Measurements from ENCODE around the gene NEURL3. TPM values are rescaled to one million over a fixed set of nuclear protein-coding genes. Genes with fewer than 3 reads are reported as not detected.

Gene NEURL3
- total RNA-seq, 2 donors from 2014 or later: 0.44 TPM; not detected in 1

- Mint-ChIP-seq H3K27ac (no peak overlapping the region), H3K4me3 (no peak overlapping the region), H3K27me3 (no peaks in the 10 kb centered on the region), H3K36me3 (ENCODE audit: low read depth) (no peaks in the 10 kb centered on the region), H3K4me1 (no peaks in the 10 kb centered on the region)
- H3K9me3 ChIP-seq (ENCODE audit: control insufficient read depth, low read length, poor library complexity, severe bottlenecking): no peaks in the 10 kb centered on the region
- ATAC-seq: no peak
- DNase-seq: no peak
These were observed 13.2 kb downstream of the NEURL3 start for GRCh38 chr2:96491860-96492497.

- DNase-seq: no peak
- Mint-ChIP-seq H3K4me1 (peaks cover 19% of the 10 kb centered on the region), H3K36me3 (ENCODE audit: low read depth) (no peaks in the 10 kb centered on the region), H3K27me3 (no peaks in the 10 kb centered on the region), H3K27ac (no peak overlapping the region), H3K4me3 (no peak overlapping the region)
- no peaks in the 10 kb centered on the region for H3K9me3 ChIP-seq (ENCODE audit: control insufficient read depth, low read length, poor library complexity, severe bottlenecking)
- ATAC-seq: no peak
These were observed 15.5 kb downstream of the NEURL3 start for GRCh38 chr2:96489663-96490062.

DNA sequence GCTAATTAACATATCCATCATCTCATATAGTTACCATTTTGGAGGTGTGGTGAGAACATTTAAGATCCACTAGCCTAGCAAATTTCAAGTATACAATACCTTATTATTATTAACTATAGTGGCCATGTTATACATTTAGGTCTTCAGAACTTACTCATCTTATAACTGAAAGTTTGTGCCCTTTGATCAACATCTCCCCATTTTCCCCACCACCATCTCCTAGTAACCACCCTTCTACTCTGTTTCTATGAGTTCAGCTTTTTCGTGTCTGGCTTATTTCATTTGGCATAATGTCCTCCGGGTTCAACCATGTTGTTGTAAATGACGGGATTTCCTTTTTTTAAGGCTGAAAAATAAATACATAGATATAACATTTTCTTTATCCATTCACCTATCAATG lies 15.9 kb downstream of the NEURL3 start:
- no peaks in the 10 kb centered on the region for H3K27me3 Mint-ChIP-seq
- H3K9me3 ChIP-seq (ENCODE audit: control insufficient read depth, low read length, poor library complexity, severe bottlenecking): no peaks in the 10 kb centered on the region
- no peak for ATAC-seq
- no peak for DNase-seq
- no peaks in the 10 kb centered on the region for H3K36me3 Mint-ChIP-seq (ENCODE audit: low read depth)
- H3K4me3 Mint-ChIP-seq: no peak overlapping the region
- peaks cover 19% of the 10 kb centered on the region for H3K4me1 Mint-ChIP-seq
- H3K27ac Mint-ChIP-seq: no peak overlapping the region

DNA sequence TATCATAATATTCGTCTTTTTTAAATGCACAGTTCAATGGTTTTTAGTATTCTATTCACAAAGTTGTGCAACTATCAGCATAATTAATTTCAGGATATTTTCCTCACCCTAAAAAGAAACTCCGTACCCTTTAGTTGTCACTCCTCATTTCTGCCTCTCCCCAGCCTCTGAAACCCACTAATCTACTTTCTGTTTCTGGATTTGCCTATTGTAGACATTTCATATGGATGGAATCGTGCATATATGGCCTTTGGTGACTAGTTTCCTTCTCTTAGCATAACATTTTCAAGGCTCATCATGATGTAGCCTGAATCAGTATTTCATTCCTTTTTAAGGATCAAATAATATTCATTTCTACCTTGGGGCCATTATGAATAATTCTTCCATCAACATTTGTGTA lies 18.5 kb downstream of the NEURL3 start:
- H3K4me1 Mint-ChIP-seq: peaks cover 23% of the 10 kb centered on the region
- DNase-seq (no peak), ATAC-seq (no peak)
- peak overlapping the region; percentile 97 for H3K4me3 Mint-ChIP-seq
- H3K27ac Mint-ChIP-seq: peak overlapping the region; percentile 98
- H3K36me3 Mint-ChIP-seq (ENCODE audit: low read depth): no peaks in the 10 kb centered on the region
- H3K27me3 Mint-ChIP-seq: no peaks in the 10 kb centered on the region
- no peaks in the 10 kb centered on the region for H3K9me3 ChIP-seq (ENCODE audit: control insufficient read depth, low read length, poor library complexity, severe bottlenecking)

GRCh38 chr2:96485751-96486651 lies 19.2 kb downstream of the NEURL3 start:
- DNase-seq (peak; percentile 39 to 51 (median 39)), ATAC-seq (peak; percentile 92)
- Mint-ChIP-seq H3K4me3 (peak overlapping the region; percentile 97), H3K27me3 (no peaks in the 10 kb centered on the region), H3K27ac (peak overlapping the region; percentile 98), H3K36me3 (ENCODE audit: low read depth) (no peaks in the 10 kb centered on the region), H3K4me1 (peaks cover 23% of the 10 kb centered on the region)
- no peaks in the 10 kb centered on the region for H3K9me3 ChIP-seq (ENCODE audit: control insufficient read depth, low read length, poor library complexity, severe bottlenecking)

GRCh38 chr2:96485350-96485749 lies 19.8 kb downstream of the NEURL3 start:
- peaks cover 23% of the 10 kb centered on the region for H3K4me1 Mint-ChIP-seq
- H3K27me3 Mint-ChIP-seq: no peaks in the 10 kb centered on the region
- peak overlapping the region; percentile 97 for H3K4me3 Mint-ChIP-seq
- no peaks in the 10 kb centered on the region for H3K36me3 Mint-ChIP-seq (ENCODE audit: low read depth)
- DNase-seq: no peak
- H3K9me3 ChIP-seq (ENCODE audit: control insufficient read depth, low read length, poor library complexity, severe bottlenecking): no peaks in the 10 kb centered on the region
- peak overlapping the region; percentile 98 for H3K27ac Mint-ChIP-seq
- no peak for ATAC-seq

DNA sequence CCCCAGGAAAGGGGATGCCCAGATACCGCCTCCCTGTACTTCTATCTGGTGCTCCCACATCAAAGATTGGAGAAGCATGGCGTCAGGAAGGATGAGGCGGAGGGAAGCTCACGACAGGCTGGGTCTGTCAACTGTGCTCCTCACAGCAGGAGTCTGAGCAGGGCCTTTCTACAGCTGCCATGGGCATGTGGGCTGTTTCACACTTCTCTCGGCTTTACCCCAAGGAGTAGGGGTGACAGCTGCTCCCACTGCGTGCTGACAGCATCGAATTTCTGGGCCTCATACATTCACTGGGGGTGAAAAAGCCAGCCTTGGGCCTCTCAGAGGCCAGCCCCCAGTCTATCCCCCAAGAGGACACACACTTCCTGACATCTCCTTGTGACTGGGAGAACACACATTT lies 21.1 kb downstream of the NEURL3 start:
- Mint-ChIP-seq H3K27me3 (no peaks in the 10 kb centered on the region), H3K27ac (peak overlapping the region; percentile 98), H3K36me3 (ENCODE audit: low read depth) (no peaks in the 10 kb centered on the region), H3K4me1 (peaks cover 23% of the 10 kb centered on the region), H3K4me3 (no peak overlapping the region)
- DNase-seq (no peak), ATAC-seq (no peak)
- H3K9me3 ChIP-seq (ENCODE audit: control insufficient read depth, low read length, poor library complexity, severe bottlenecking): no peaks in the 10 kb centered on the region

DNA sequence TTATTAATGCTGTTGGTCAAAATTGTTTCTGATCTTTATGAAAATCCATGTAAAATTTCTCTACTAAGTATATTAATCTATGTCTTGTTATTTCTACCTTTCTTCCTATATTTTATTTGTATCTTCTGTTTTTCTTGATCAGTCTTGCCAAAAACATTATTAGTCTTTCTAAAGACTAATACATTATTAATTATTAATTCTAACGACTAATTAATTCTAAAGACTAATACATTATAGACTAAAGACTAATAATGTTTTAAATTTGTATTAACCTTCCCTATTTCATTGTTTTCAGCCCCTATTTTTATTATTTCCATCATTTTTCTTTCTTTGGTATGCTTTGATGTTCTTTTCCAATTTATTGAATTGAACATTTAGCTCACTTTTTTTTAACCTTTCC lies 27.7 kb downstream of the NEURL3 start:
- H3K36me3 Mint-ChIP-seq (ENCODE audit: low read depth): no peaks in the 10 kb centered on the region
- H3K27ac Mint-ChIP-seq: no peak overlapping the region

DNA sequence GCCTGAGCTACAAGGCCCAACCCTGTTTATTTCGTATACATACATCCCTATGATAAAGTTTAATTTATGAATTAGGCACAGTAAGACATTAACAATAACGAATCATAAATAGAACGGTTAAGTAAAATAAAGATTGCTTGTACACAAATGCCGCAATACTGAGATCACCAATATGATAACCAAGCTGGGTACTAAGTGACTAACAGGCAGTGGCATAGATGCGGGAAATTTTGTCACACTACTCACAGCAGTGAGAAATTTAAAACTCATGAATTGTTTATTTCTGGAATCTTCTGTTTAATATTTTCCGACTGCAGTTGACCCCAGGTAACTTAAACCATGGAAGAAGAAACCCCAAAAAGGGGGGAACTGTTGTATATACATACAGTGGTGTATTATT lies 33.4 kb downstream of the NEURL3 start:
- no peak overlapping the region for H3K4me3 Mint-ChIP-seq
- no peak for DNase-seq
- H3K4me1 Mint-ChIP-seq: peaks cover 6% of the 10 kb centered on the region
- no peak overlapping the region for H3K27ac Mint-ChIP-seq
- no peaks in the 10 kb centered on the region for H3K9me3 ChIP-seq (ENCODE audit: control insufficient read depth, low read length, poor library complexity, severe bottlenecking)
- H3K27me3 Mint-ChIP-seq: peaks cover 15% of the 10 kb centered on the region
- ATAC-seq: no peak
- H3K36me3 Mint-ChIP-seq (ENCODE audit: low read depth): no peaks in the 10 kb centered on the region

More for the DNA sequence above, 27.7 kb downstream of the NEURL3 start:
- no peak for ATAC-seq
- H3K9me3 ChIP-seq (ENCODE audit: control insufficient read depth, low read length, poor library complexity, severe bottlenecking): no peaks in the 10 kb centered on the region
- DNase-seq: no peak
- Mint-ChIP-seq H3K27me3 (peaks cover 13% of the 10 kb centered on the region), H3K4me1 (peaks cover 3% of the 10 kb centered on the region), H3K4me3 (no peak overlapping the region)

DNA sequence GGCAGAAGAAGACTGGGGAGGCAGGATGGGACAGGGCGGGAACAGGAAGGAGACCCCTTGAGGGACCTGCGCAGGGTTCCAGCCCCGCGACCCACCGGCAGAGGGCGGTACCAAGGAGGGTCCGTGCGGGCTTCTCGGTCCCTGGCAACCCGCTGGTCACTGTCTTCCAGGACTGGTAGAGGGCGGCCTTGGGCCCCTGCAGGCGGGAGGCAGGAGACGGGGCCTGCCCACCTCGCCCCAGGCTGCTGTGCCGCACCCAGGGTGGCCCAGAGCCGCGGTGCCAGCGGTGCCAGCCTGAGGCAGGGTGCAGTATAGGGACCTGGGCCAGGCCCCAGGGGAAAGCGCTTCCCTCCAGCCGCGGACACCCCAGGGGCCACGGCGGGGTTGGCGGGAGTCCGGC lies 34.5 kb downstream of the NEURL3 start:
- Mint-ChIP-seq H3K27me3 (peaks cover 10% of the 10 kb centered on the region), H3K27ac (no peak overlapping the region), H3K4me1 (peaks cover 6% of the 10 kb centered on the region), H3K4me3 (peak overlapping the region; percentile 45), H3K36me3 (ENCODE audit: low read depth) (no peaks in the 10 kb centered on the region)
- DNase-seq: peak; percentile 22 to 41 (median 29)
- ATAC-seq: peak; percentile 76
- no peaks in the 10 kb centered on the region for H3K9me3 ChIP-seq (ENCODE audit: control insufficient read depth, low read length, poor library complexity, severe bottlenecking)

GRCh38 chr2:96470109-96470508 lies 35.0 kb downstream of the NEURL3 start:
- Mint-ChIP-seq H3K36me3 (ENCODE audit: low read depth) (no peaks in the 10 kb centered on the region), H3K4me1 (peaks cover 6% of the 10 kb centered on the region), H3K4me3 (peak overlapping the region; percentile 45), H3K27ac (no peak overlapping the region), H3K27me3 (peaks cover 10% of the 10 kb centered on the region)
- H3K9me3 ChIP-seq (ENCODE audit: control insufficient read depth, low read length, poor library complexity, severe bottlenecking): no peaks in the 10 kb centered on the region
- ATAC-seq (no peak), DNase-seq (no peak)

DNA sequence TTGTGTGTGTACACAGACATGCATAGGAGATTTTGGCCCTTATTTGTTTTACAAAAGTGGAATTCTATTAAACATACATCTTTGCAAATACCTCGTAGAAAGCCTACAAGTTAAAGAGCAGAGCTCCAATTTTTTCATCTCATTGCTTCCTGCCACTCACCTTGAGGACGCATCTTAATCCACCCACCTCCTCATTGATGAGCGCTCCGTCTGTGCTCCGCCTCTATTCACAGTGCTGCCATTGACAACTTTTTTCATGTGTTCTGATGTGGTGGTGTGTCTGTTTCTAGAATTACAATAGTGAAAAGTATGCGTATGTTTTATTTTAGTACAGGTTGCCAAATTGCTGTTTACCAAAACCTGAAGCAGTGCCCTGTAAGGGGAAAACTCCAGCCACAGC lies 36.3 kb downstream of the NEURL3 start:
- H3K27me3 Mint-ChIP-seq: peaks cover 10% of the 10 kb centered on the region
- DNase-seq: no peak
- no peak overlapping the region for H3K4me3 Mint-ChIP-seq
- no peaks in the 10 kb centered on the region for H3K9me3 ChIP-seq (ENCODE audit: control insufficient read depth, low read length, poor library complexity, severe bottlenecking)
- no peak for ATAC-seq
- H3K4me1 Mint-ChIP-seq: peaks cover 6% of the 10 kb centered on the region
- no peak overlapping the region for H3K27ac Mint-ChIP-seq
- H3K36me3 Mint-ChIP-seq (ENCODE audit: low read depth): no peaks in the 10 kb centered on the region

DNA sequence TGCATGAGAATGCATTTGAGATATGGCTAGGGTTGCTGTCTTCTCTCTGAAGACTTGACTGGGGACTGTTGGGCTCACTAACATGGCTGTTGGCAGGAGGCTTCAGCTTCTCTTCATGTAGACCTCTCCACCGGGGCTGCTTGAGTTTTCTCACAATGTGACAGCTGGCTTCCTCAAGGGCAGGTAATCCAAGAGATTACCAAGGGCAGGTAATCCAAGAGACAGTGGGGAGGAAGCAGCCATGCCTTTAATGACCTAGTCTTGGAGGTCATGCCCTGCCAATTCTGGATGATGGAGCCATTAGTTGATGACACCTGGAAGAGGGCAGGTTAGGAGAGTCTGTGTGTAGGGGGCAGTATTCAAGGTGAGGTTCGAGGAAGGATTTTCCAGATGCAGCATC lies 40.5 kb downstream of the NEURL3 start:
- Mint-ChIP-seq H3K27me3 (peaks cover 4% of the 10 kb centered on the region), H3K4me1 (peaks cover 3% of the 10 kb centered on the region), H3K4me3 (no peak overlapping the region), H3K27ac (no peak overlapping the region), H3K36me3 (ENCODE audit: low read depth) (no peaks in the 10 kb centered on the region)
- no peak for DNase-seq
- ATAC-seq: no peak
- H3K9me3 ChIP-seq (ENCODE audit: control insufficient read depth, low read length, poor library complexity, severe bottlenecking): no peaks in the 10 kb centered on the region

Measured in T-helper 17 cell (primary cell).